Right lobe of liver (tissue), 4 donors: ENCODE data around the gene SIX5.

Source experiments
- CTCF ChIP-seq, 4 donors: fragments of 200-600 bp in 3 of 4; fragments of 450-650 bp in 1 of 4; IDR thresholded peaks; one replicate each; pipeline versions ENCODE4 v1.5.1 to v1.8.0; 2016 to 2022; ENCODE audit warnings: antibody characterized with exemption in 4 of 4, mild to moderate bottlenecking in 2 of 4
- POLR2A ChIP-seq: fragments of 450-650 bp; IDR thresholded peaks from one replicate; pipeline ENCODE4 v1.6.1; 2017; ENCODE audit warnings: antibody characterized with exemption, mild to moderate bottlenecking
- donor health status: DM: no; HTN: no; CAD: no.
- donor health status: DM: no; HTN: no; CAD: no.
- donor health status: DM: no; HTN: yes; CAD: no.

GRCh38 chr19:45769821-45770191, 754 bp upstream of the SIX5 start:
- TF ChIP-seq CTCF (IDR thresholded peaks at IDR 0.05): no peak
- TF ChIP-seq POLR2A: no peak
